GM19324 (cell line): ENCODE results near the gene SLC25A44.

Source experiments
- ATAC-seq: cut with Tn5 transposase; IDR thresholded peaks from one replicate; pipeline ENCODE4 v1.9.1; 2021; ENCODE audit warnings: mild to moderate bottlenecking, moderate library complexity; ENCODE audit not compliant: unreplicated experiment, low FRiP score

Gene SLC25A44

GRCh38 chr1:156259805-156260204, 65.9 kb downstream of the SLC25A44 start:
- no peak for ATAC-seq

- no peak for ATAC-seq
These were observed 67.0 kb downstream of the SLC25A44 start for GRCh38 chr1:156260896-156261295.
